H7 (cell line): Measurements from ENCODE around the gene ASB6. TPM values are rescaled to one million over a fixed set of nuclear protein-coding genes. Genes with fewer than 3 reads are reported as not detected.
A peak's percentile ranks its signal among the peaks of the same experiment; 100 is the strongest.

Source experiments
- DNase-seq: peaks from one replicate; pipeline ENCODE4 v3.0.0; 2012
- H3K27me3 ChIP-seq: 2 replicates; pipeline ENCODE4 v1.6.0; 2011; ENCODE audit warnings: mild to moderate bottlenecking, low read length; ENCODE audit not compliant: control insufficient read depth, insufficient read depth
- H3K36me3 ChIP-seq: replicated peaks from 2 replicates; pipeline ENCODE4 v1.5.1; 2011; ENCODE audit warnings: low read length; ENCODE audit not compliant: control insufficient read depth, insufficient read depth
- H3K4me3 ChIP-seq: 2 replicates; pipeline ENCODE4 v1.5.1; 2011; ENCODE audit warnings: low read depth, mild to moderate bottlenecking, control low read depth, low read length, moderate library complexity; ENCODE audit not compliant: insufficient read depth
- total RNA-seq: library from RNA; depleted of rRNA; stranded (reverse); fragments of >200 nt; shearing (Covaris generic); gene quantifications from 2 replicates; pipeline ENCODE4 v1.2.3, GENCODE V29; 2014

ASB6 gene
- total RNA-seq, 1 experiment from 2014 or later = 20.9 TPM

- H3K36me3 ChIP-seq = no peaks in the 10 kb centered on the region
- H3K27me3 ChIP-seq = no peaks in the 10 kb centered on the region; the same call in 1 of the 2 replicates
- H3K4me3 ChIP-seq = no peak overlapping the region
- DNase-seq = no peak
Observed at GRCh38 chr9:129656795-129657390, 14.9 kb upstream of the ASB6 start.

DNA sequence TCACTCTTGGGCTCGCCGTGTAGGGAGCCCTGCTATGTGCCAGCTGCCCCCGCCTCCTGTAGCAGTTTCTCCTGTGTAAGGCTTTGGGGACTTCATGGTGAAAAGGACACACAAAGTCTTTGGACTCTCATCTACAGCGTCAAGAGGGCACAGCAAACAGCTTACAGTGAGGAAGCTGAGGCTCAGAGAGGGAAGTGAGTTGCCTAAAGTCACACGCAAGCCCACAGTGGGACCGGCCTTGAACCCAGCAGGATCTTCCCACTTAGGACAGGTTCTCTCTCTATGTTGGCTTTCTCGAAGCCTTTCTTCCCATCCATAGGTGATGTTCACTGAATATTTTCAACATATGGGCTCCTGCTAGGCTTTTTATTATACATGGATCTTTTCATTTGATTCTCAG, 13.7 kb upstream of the ASB6 start:
- H3K36me3 ChIP-seq = no peaks in the 10 kb centered on the region
- no peak for DNase-seq

GRCh38 chr9:129655154-129655553, 13.2 kb upstream of the ASB6 start:
- H3K36me3 ChIP-seq = no peaks in the 10 kb centered on the region
- H3K4me3 ChIP-seq = no peak overlapping the region
- H3K27me3 ChIP-seq = no peaks in the 10 kb centered on the region
- no peak for DNase-seq

More for the DNA sequence above, 13.7 kb upstream of the ASB6 start:
- H3K4me3 ChIP-seq = no peak overlapping the region
- H3K27me3 ChIP-seq = no peaks in the 10 kb centered on the region; the same call in 1 of the 2 replicates

GRCh38 chr9:129654554-129655040, 12.6 kb upstream of the ASB6 start:
- no peak overlapping the region for H3K4me3 ChIP-seq
- no peaks in the 10 kb centered on the region for H3K27me3 ChIP-seq
- DNase-seq = no peak
- no peaks in the 10 kb centered on the region for H3K36me3 ChIP-seq

DNA sequence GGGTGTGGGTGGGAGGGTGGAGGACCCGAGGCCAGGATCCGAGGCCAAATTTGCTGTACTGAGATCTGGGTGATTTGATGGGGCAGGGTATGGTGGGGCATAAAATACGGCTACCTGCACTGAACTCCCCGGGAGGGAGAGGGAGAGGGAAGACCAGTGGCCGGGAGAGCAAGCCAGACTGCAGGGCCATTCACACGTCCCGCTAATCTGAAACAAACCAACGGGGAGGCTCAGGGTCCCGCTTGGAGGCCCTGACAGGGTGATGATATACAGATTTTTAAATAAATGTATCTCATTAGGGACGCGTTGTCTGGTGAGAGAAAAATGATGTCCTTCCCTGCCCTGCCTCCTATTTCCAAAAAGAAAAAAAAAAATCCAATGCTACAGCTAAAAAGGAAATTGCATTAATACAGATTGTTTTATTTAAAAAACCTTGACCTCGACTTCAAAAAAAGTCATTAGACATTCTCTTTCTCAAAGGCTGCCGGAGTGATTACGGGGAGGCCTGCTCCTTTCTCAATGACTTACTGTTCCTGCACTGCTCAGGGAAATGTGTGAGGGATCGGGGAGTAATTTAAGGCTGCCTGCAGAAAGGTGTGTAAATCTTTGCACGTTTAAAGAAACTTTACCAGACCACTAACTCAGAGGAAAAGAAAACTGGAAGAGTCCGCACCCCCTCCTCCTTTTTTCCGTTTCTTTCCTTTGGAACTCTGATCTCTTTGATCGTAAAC, 12.0 kb upstream of the ASB6 start:
- no peak for DNase-seq
- H3K4me3 ChIP-seq = no peak overlapping the region
- no peaks in the 10 kb centered on the region for H3K27me3 ChIP-seq
- H3K36me3 ChIP-seq = no peaks in the 10 kb centered on the region

- Histone ChIP-seq H3K27me3 (no peaks in the 10 kb centered on the region), H3K36me3 (no peaks in the 10 kb centered on the region), H3K4me3 (no peak overlapping the region)
- DNase-seq = no peak
Observed at GRCh38 chr9:129650680-129651235, 8.8 kb upstream of the ASB6 start.

GRCh38 chr9:129649726-129650679, 8.1 kb upstream of the ASB6 start:
- Histone ChIP-seq H3K4me3 (no peak overlapping the region), H3K36me3 (no peaks in the 10 kb centered on the region), H3K27me3 (no peaks in the 10 kb centered on the region)
- no peak for DNase-seq

DNA sequence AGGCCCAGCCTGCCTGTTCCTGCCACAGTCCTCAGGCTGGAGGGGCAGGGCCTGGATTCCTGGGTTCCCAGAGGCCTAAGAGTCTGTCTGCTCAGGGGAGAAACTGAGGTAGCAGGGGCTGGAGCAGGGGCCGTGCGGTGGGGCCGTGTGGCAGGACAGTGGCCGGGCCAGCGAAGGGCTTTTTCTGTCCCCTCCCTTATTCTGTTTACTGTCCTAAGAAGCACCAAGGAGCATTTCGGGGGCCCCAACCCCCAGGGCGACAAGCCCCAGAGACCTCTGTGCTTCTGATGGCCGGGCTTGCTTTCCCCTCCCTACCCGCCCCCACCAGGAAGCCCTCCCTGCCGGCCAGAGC, 6.8 kb upstream of the ASB6 start:
- H3K27me3 ChIP-seq = no peaks in the 10 kb centered on the region
- no peak overlapping the region for H3K4me3 ChIP-seq
- H3K36me3 ChIP-seq = no peaks in the 10 kb centered on the region
- peak; percentile 66 for DNase-seq

GRCh38 chr9:129648092-129648763, 6.3 kb upstream of the ASB6 start:
- H3K4me3 ChIP-seq = no peak overlapping the region
- no peaks in the 10 kb centered on the region for H3K36me3 ChIP-seq

GRCh38 chr9:129647635-129648034, 5.7 kb upstream of the ASB6 start:
- no peaks in the 10 kb centered on the region for H3K36me3 ChIP-seq
- DNase-seq = no peak
- H3K27me3 ChIP-seq = no peaks in the 10 kb centered on the region
- H3K4me3 ChIP-seq = no peak overlapping the region

More at GRCh38 chr9:129648092-129648763, 6.3 kb upstream of the ASB6 start:
- peak; percentile 61 for DNase-seq
- H3K27me3 ChIP-seq = no peaks in the 10 kb centered on the region

GRCh38 chr9:129646654-129647053, 4.7 kb upstream of the ASB6 start:
- H3K36me3 ChIP-seq = no peaks in the 10 kb centered on the region
- H3K4me3 ChIP-seq = no peak overlapping the region
- no peak for DNase-seq
- H3K27me3 ChIP-seq = no peaks in the 10 kb centered on the region

DNA sequence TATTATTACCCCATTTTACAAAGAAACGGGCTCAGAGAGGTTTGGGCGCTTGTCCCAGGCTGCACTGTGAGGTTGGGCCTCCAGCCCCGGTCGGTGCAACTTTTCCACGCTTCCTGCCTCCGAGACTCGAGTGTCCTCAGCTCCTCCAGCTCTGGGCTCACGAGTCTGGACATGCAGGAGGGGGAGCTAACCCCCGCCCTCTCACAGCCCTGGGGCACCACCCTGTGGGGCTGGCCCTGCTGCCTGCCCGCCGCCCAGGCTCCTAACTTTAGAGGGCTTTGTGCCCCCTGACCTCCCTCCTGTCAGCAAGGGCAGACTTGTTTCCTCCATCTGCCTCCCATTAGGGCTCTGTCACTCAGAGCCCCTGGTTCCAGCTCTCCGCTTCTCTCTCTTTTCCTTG, 4.3 kb upstream of the ASB6 start:
- DNase-seq = peak; percentile 53
- Histone ChIP-seq H3K27me3 (no peaks in the 10 kb centered on the region), H3K36me3 (no peaks in the 10 kb centered on the region), H3K4me3 (no peak overlapping the region)

DNA sequence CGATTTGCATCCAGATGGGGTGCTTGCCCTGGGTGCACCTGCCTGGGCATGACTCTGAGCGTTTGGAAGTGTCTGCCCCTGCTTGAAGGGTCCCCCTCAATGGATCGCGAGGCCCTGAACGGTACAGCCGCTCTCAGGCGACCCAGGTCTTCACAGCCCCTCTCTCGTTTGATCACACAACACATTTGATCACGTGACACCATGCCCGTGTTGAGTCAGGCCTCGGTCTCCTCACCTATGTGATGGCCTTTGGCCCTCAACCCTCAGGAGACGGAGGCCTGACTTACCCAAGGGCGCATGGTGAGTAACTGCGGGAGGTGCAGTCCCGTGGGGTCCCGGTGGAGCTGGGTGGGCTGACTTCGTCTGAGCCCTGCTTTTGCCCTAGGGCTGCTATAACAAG, 3.0 kb upstream of the ASB6 start:
- H3K36me3 ChIP-seq = no peaks in the 10 kb centered on the region
- DNase-seq = no peak

GRCh38 chr9:129644365-129644764, 2.4 kb upstream of the ASB6 start:
- Histone ChIP-seq H3K36me3 (no peaks in the 10 kb centered on the region), H3K27me3 (no peaks in the 10 kb centered on the region), H3K4me3 (no peak overlapping the region)
- no peak for DNase-seq

More for the DNA sequence above, 3.0 kb upstream of the ASB6 start:
- H3K4me3 ChIP-seq = no peak overlapping the region
- no peaks in the 10 kb centered on the region for H3K27me3 ChIP-seq
